ENCODE results near the gene SEC61A2. TPM values are rescaled to one million over a fixed set of nuclear protein-coding genes. Genes with fewer than 3 reads are reported as not detected.

Gene SEC61A2
- total and polyA plus RNA-seq, 2 donors from 2014 or later, result 3.6 to 8.9 TPM

GRCh38 chr10:12186323-12186722, 56.8 kb downstream of the SEC61A2 start:
- DNase-seq, result no peak
- no peaks in the 10 kb centered on the region for H3K27me3 ChIP-seq (ENCODE audit: control insufficient read depth, insufficient read depth, low read length)
- H3K4me1 ChIP-seq (ENCODE audit: control insufficient read depth in 2 of 3, insufficient read depth in 2 of 3, low read depth in 1 of 3, low read length in 3 of 3), result no peaks in the 10 kb centered on the region
- H3K36me3 ChIP-seq (ENCODE audit: control insufficient read depth in 2 of 3, insufficient read depth in 3 of 3, low read length in 3 of 3), result peaks cover 4 to 13% (median 7%) of the 10 kb centered on the region in 3 donors
- intact Hi-C loops (cut with DNase I), result no loop called here
- no peak overlapping the region for H3K27ac ChIP-seq (ENCODE audit: low read depth in 2 of 2, low read length in 2 of 2)
- H3K9me3 ChIP-seq (ENCODE audit: control insufficient read depth in 2 of 3, insufficient read depth in 1 of 3, low read length in 3 of 3), result no peaks in the 10 kb centered on the region
- FAIRE-seq, result no peak
- no peak for TF ChIP-seq CTCF (IDR thresholded peaks at IDR 0.05; ENCODE audit: borderline replicate concordance, extremely low read depth, insufficient read depth)
- no peak overlapping the region for H3K9ac ChIP-seq (ENCODE audit: low read length in 3 of 3)
- H3K4me3 ChIP-seq (ENCODE audit: low read length in 3 of 3), result no peak overlapping the region

- no peak for FAIRE-seq
- no peak overlapping the region for H3K27ac ChIP-seq (ENCODE audit: low read depth in 2 of 2, low read length in 2 of 2)
- TF ChIP-seq CTCF (IDR thresholded peaks at IDR 0.05; ENCODE audit: borderline replicate concordance, extremely low read depth, insufficient read depth), result no peak
- peaks cover 4 to 13% (median 7%) of the 10 kb centered on the region in 3 donors for H3K36me3 ChIP-seq (ENCODE audit: control insufficient read depth in 2 of 3, insufficient read depth in 3 of 3, low read length in 3 of 3)
- no peak for DNase-seq
- no peaks in the 10 kb centered on the region for H3K27me3 ChIP-seq (ENCODE audit: control insufficient read depth, insufficient read depth, low read length)
- no peaks in the 10 kb centered on the region for H3K4me1 ChIP-seq (ENCODE audit: control insufficient read depth in 2 of 3, insufficient read depth in 2 of 3, low read depth in 1 of 3, low read length in 3 of 3)
- intact Hi-C loops (cut with DNase I), result no loop called here
- H3K9me3 ChIP-seq (ENCODE audit: control insufficient read depth in 2 of 3, insufficient read depth in 1 of 3, low read length in 3 of 3), result no peaks in the 10 kb centered on the region
- H3K9ac ChIP-seq (ENCODE audit: low read length in 3 of 3), result no peak overlapping the region
- no peak overlapping the region for H3K4me3 ChIP-seq (ENCODE audit: low read length in 3 of 3)
Observed at GRCh38 chr10:12187321-12187905, 57.9 kb downstream of the SEC61A2 start.

- H3K27me3 ChIP-seq (ENCODE audit: control insufficient read depth, insufficient read depth, low read length), result no peaks in the 10 kb centered on the region
- no peak for DNase-seq
- intact Hi-C loops (cut with DNase I), result no loop called here
- no peak for TF ChIP-seq CTCF (IDR thresholded peaks at IDR 0.05; ENCODE audit: borderline replicate concordance, extremely low read depth, insufficient read depth)
- H3K9me3 ChIP-seq (ENCODE audit: control insufficient read depth in 2 of 3, insufficient read depth in 1 of 3, low read length in 3 of 3), result no peaks in the 10 kb centered on the region
- H3K9ac ChIP-seq (ENCODE audit: low read length in 3 of 3), result no peak overlapping the region
- H3K27ac ChIP-seq (ENCODE audit: low read depth in 2 of 2, low read length in 2 of 2), result no peak overlapping the region
- peaks cover 2 to 13% (median 7%) of the 10 kb centered on the region in 3 donors for H3K36me3 ChIP-seq (ENCODE audit: control insufficient read depth in 2 of 3, insufficient read depth in 3 of 3, low read length in 3 of 3)
- peaks cover 0 to 8% (median 0%) of the 10 kb centered on the region in 3 donors for H3K4me1 ChIP-seq (ENCODE audit: control insufficient read depth in 2 of 3, insufficient read depth in 2 of 3, low read depth in 1 of 3, low read length in 3 of 3)
- H3K4me3 ChIP-seq (ENCODE audit: low read length in 3 of 3), result no peak overlapping the region
- no peak for FAIRE-seq
Observed at GRCh38 chr10:12188656-12189055, 59.2 kb downstream of the SEC61A2 start.

GRCh38 chr10:12189426-12189825, 59.9 kb downstream of the SEC61A2 start:
- no peak for TF ChIP-seq CTCF (IDR thresholded peaks at IDR 0.05; ENCODE audit: borderline replicate concordance, extremely low read depth, insufficient read depth)
- Histone ChIP-seq H3K27ac (ENCODE audit: low read depth in 2 of 2, low read length in 2 of 2) (no peak overlapping the region), H3K27me3 (ENCODE audit: control insufficient read depth, insufficient read depth, low read length) (no peaks in the 10 kb centered on the region), H3K4me3 (ENCODE audit: low read length in 3 of 3) (no peak overlapping the region), H3K36me3 (ENCODE audit: control insufficient read depth in 2 of 3, insufficient read depth in 3 of 3, low read length in 3 of 3) (peaks cover 2 to 13% (median 7%) of the 10 kb centered on the region in 3 donors), H3K4me1 (ENCODE audit: control insufficient read depth in 2 of 3, insufficient read depth in 2 of 3, low read depth in 1 of 3, low read length in 3 of 3) (peaks cover 0 to 12% (median 5%) of the 10 kb centered on the region in 3 donors), H3K9me3 (ENCODE audit: control insufficient read depth in 2 of 3, insufficient read depth in 1 of 3, low read length in 3 of 3) (no peaks in the 10 kb centered on the region), H3K9ac (ENCODE audit: low read length in 3 of 3) (no peak overlapping the region)
- FAIRE-seq, result no peak
- no peak for DNase-seq
- intact Hi-C loops (cut with DNase I), result no loop called here
